GM10847 (cell line): Measurements from ENCODE around the gene PCDHGB4.
"Not testable (repeated sequence)": the region's sequence is repeated elsewhere in the genome, so short reads cannot be mapped to it uniquely, and the experiment has no call there.

Experiments
- POLR2A ChIP-seq: IDR thresholded peaks from 2 replicates; pipeline ENCODE4 v1.6.1; 2011; ENCODE audit not compliant: insufficient read length; ENCODE audit errors: extremely low read depth

Gene PCDHGB4

DNA sequence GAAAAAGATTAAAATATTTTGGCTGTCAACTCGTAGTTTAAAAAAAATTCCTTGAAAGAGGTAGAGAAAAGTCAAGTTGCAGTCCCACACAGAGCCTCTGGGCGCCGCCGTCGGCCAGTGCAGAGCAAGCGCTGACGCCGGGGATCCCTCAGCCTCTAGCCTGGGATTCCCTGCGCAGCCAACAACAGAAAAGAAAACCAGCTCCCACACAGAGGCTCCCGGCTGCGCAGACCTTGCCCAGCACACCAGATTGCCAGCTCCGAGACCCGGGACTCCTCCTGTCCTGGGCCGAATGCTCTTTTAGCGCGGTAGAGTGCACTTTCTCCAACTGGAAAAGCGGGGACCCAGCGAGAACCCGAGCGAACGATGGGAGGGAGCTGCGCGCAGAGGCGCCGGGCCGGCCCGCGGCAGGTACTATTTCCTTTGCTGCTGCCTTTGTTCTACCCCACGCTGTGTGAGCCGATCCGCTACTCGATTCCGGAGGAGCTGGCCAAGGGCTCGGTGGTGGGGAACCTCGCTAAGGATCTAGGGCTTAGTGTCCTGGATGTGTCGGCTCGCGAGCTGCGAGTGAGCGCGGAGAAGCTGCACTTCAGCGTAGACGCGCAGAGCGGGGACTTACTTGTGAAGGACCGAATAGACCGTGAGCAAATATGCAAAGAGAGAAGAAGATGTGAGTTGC, 30.1 kb downstream of the PCDHGB4 start, which contains the start of gene PCDHGB7:
PCDHGB7 (plus strand) TSS at position 184 of the 679 bp plus-strand sequence; CDS start at position 367, 183 bp downstream.
- not testable (repeated sequence) for TF ChIP-seq POLR2A

DNA sequence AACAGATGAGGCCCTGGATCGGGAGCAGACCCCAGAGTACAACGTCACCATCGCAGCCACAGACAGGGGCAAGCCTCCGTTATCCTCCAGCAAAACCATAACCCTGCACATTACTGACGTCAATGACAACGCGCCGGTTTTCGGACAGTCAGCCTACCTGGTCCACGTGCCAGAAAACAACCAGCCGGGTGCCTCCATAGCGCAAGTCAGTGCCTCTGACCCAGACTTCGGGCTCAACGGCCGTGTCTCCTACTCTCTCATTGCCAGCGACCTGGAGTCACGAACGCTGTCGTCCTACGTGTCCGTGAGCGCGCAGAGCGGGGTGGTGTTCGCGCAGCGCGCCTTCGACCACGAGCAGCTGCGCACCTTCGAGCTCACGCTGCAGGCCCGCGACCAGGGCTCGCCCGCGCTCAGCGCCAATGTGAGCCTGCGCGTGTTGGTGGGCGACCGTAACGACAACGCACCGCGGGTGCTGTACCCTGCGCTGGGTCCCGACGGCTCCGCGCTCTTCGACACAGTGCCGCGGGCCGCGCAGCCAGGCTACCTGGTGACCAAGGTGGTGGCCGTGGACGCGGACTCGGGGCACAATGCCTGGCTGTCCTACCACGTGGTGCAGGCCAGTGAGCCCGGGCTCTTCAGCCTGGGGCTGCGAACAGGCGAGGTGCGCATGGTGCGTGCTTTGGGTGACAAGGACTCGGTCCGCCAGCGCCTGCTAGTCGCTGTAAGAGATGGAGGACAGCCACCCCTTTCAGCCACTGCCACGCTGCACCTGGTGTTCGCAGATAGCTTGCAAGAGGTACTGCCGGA, 31.8 kb downstream of the PCDHGB4 start:
- TF ChIP-seq POLR2A = no peak

DNA sequence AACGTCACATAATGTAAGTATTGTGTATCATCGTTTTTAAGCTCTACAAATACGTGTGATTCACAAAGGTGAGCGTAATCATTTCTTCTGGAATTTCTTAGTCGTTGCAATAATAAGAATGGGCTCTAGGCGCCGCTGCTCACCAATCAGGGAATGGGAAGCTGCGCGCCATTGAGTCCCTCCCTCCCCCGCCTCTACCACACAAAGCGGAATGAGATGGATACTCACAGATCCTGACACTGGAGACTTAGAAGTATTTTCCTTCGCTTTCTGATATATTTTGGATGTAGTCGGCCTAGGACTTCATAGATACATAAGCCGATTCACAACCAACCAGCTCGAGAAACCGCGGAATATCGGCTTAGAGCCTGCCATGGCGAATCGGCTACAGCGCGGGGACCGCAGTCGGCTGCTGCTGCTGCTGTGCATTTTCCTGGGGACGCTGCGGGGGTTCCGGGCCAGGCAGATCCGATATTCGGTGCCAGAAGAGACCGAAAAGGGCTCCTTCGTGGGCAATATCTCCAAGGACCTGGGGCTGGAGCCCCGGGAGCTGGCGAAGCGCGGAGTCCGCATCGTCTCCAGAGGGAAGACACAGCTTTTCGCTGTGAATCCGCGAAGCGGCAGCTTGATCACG, 33.5 kb downstream of the PCDHGB4 start, which contains the start of gene PCDHGA11:
PCDHGA11 (plus strand) TSS at position 197 of the 634 bp plus-strand sequence; CDS start at position 374, 177 bp downstream.
- no peak for TF ChIP-seq POLR2A

DNA sequence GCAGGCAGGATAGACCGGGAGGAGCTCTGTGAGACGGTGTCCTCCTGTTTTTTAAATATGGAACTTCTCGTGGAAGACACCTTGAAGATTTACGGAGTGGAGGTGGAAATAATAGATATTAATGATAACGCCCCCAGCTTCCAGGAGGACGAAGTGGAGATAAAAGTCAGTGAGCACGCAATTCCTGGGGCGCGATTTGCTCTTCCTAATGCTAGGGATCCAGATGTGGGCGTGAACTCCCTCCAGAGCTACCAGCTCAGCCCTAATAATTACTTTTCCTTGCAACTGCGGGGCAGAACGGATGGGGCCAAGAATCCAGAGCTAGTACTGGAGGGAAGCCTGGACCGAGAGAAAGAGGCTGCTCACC, 34.0 kb downstream of the PCDHGB4 start:
- TF ChIP-seq POLR2A = no peak

DNA sequence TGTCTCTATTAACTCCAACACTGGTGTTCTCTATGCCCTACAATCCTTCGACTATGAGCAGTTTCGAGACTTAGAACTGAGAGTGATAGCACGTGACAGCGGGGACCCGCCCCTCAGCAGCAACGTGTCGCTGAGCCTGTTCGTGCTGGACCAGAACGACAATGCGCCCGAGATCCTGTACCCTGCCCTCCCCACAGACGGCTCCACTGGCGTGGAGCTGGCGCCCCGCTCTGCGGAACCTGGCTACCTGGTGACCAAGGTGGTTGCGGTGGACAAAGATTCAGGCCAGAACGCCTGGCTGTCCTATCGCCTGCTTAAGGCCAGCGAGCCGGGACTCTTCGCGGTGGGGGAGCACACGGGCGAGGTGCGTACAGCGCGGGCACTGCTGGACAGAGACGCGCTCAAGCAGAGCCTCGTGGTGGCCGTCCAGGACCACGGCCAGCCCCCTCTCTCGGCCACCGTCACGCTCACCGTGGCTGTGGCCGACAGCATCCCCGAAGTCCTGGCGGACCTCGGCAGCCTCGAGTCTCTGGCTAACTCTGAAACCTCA, 35.3 kb downstream of the PCDHGB4 start:
- no peak for TF ChIP-seq POLR2A

DNA sequence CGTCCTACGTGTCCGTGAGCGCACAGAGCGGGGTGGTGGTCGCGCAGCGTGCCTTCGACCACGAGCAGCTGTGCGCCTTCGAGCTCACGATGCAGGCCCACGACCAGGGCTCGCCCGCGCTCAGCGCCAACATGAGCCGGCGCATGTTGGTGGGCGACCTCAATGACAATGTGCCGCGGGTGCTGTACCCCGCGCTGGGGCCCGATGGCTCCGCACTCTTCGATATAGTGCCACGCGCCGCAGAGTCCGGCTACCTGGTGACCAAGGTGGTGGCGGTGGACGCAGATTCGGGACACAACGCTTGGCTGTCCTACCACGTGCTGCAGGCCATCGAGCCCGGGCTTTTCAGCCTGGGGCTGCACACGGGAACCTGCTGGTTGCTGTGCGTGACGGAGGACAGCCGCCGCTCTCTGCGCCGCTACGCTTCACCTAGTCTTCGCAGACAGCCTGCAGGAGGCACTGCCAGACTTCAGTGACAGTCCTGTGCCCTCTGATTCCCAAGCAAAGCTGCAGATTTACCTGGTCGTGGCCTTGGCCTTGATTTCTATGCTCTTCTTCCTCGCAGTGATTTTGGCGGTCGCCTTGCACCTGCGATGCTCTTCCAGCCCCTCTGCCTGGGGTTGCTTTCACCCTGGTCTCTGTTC, 40.4 kb downstream of the PCDHGB4 start:
- no peak for TF ChIP-seq POLR2A

DNA sequence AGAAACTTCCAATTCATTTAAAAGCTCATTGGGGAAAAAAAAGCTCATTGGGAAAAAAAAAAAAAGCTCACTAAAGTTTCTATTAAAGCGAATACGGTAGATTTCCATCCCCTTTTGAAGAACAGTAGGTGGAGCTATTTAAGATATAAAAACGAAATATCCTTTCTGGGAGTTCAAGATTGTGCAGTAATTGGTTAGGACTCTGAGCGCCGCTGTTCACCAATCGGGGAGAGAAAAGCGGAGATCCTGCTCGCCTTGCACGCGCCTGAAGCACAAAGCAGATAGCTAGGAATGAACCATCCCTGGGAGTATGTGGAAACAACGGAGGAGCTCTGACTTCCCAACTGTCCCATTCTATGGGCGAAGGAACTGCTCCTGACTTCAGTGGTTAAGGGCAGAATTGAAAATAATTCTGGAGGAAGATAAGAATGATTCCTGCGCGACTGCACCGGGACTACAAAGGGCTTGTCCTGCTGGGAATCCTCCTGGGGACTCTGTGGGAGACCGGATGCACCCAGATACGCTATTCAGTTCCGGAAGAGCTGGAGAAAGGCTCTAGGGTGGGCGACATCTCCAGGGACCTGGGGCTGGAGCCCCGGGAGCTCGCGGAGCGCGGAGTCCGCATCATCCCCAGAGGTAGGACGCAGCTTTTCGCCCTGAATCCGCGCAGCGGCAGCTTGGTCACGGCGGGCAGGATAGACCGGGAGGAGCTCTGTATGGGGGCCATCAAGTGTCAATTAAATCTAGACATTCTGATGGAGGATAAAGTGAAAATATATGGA, 43.0 kb downstream of the PCDHGB4 start, which contains the start of gene PCDHGA12:
PCDHGA12 (plus strand) TSS at position 176 of the 782 bp plus-strand sequence; CDS start at position 429, 253 bp downstream.
- TF ChIP-seq POLR2A = no peak

DNA sequence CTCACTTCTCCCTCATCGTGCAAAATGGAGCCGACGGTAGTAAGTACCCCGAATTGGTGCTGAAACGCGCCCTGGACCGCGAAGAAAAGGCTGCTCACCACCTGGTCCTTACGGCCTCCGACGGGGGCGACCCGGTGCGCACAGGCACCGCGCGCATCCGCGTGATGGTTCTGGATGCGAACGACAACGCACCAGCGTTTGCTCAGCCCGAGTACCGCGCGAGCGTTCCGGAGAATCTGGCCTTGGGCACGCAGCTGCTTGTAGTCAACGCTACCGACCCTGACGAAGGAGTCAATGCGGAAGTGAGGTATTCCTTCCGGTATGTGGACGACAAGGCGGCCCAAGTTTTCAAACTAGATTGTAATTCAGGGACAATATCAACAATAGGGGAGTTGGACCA, 43.8 kb downstream of the PCDHGB4 start:
- TF ChIP-seq POLR2A = peak; percentile 14

DNA sequence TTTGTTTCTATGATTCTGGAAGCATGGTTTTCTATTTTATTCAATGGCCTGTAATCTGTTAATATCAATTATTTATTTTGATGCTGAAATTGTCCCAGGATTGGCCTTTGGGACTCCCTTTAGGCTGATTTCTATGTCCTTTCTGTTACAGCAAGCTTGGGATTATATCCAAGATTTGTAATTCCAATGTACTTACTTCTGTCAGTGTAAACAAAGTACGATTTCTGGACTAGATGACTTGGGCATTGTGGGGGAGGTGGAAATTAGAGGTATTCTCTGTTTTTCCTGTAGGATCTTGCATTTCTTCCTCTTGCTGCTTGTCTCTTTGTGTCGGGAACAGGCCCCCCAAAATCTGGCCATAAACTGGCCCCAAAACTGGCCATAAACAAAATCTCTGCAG, 46.5 kb downstream of the PCDHGB4 start:
- no peak for TF ChIP-seq POLR2A

DNA sequence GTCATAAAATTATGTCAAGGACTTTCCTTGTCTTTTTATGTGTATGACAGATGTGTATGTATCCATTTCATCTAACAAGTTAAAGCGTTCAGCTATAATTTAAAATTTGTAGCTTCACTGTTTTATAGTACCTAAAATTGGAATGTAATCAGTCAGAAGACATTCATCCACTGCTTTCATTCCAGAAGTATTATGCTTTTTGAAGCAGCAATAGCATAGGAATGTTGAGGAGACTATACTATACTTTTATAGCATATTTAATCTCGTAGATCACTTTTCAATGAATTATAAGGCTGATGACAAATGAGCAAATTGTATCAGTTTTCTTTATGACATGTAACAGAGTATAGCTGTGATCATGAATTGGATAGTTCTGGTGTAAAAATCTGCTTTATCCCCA, 49.7 kb downstream of the PCDHGB4 start:
- TF ChIP-seq POLR2A = no peak

DNA sequence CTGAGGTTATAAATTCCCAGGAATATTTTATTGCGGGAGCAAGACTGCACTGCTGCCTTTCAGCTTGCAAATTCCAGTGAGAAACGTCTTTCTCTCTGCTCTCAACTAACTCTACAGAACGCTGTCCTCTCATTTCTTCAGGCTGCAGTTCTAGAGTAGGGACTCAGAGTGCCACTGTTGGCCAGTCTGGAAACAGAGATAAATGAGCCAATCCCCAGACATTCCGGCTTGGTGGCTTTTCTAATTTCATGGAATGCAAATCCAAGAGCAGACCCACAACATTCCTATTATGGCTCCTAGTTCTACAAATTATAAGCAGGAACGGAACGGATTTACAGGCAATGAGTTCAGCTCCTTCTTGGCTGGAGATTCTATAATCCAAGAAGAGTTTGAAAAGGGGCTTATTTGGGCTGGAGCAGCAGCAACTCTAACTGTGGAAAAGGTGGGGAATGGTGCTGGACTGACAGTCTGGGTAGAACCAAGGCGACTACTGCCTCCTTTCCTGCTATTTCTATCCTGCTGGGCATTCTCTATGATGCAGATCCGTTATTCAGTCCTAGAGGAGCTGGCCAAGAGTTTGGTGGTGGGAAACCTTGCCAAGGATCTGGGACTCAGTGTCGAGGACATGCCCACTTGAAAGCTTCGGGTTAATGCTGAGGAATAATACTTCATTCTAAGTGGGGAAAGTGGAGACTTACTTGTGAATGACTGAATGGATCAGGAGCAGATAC, 52.1 kb downstream of the PCDHGB4 start:
- no peak for TF ChIP-seq POLR2A
